Measurements from ENCODE around the gene MRAP2. TPM values are rescaled to one million over a fixed set of nuclear protein-coding genes. Genes with fewer than 3 reads are reported as not detected.

Gene MRAP2
- polyA plus RNA-seq, 3 donors = not detected

- Histone ChIP-seq H3K9me3 (replicated peaks in 1 of 2; ENCODE audit: control insufficient read depth in 1 of 2, insufficient read depth in 1 of 2, low read length in 2 of 2) (no peaks in the 10 kb centered on the region), H3K27me3 (ENCODE audit: control insufficient read depth in 2 of 2, insufficient read depth in 2 of 2, low read length in 2 of 2) (no peaks in the 10 kb centered on the region), H3K4me1 (ENCODE audit: control insufficient read depth in 1 of 2, insufficient read depth in 2 of 2, low read length in 2 of 2) (no peaks in the 10 kb centered on the region), H3K4me2 (replicated peaks; ENCODE audit: extremely low read depth, low read length, poor library complexity, severe bottlenecking) (no peak overlapping the region), H3K9ac (ENCODE audit: insufficient read depth, low read length, poor library complexity, severe bottlenecking) (no peak overlapping the region), H4K20me1 (ENCODE audit: insufficient read depth, low read length) (no peaks in the 10 kb centered on the region), H3K27ac (ENCODE audit: low read depth in 1 of 2, low read length in 2 of 2) (no peak overlapping the region), H3K36me3 (replicated peaks in 1 of 2; ENCODE audit: control insufficient read depth in 1 of 2, insufficient read depth in 2 of 2, low read length in 2 of 2) (no peaks in the 10 kb centered on the region), H3K79me2 (ENCODE audit: insufficient read depth, low read length) (no peaks in the 10 kb centered on the region), H3K4me3 (replicated peaks in 1 of 3; ENCODE audit: low read depth in 2 of 3, low read length in 3 of 3) (no peak overlapping the region), H2AFZ (ENCODE audit: insufficient read depth, low read depth, low read length, poor library complexity, severe bottlenecking) (no peak overlapping the region)
- DNase-seq = no peak
- Mint-ChIP-seq H3K36me3 (no peaks in the 10 kb centered on the region), H3K4me3 (no peak overlapping the region), H3K27me3 (ENCODE audit: low read depth in 3 of 3) (peaks cover 0 to 2% (median 1%) of the 10 kb centered on the region in 3 donors), H3K27ac (no peak overlapping the region), H3K9me3 (peaks cover 0 to 10% (median 4%) of the 10 kb centered on the region in 7 donors), H3K4me1 (no peaks in the 10 kb centered on the region)
- 91% methylated on average over 4 of the region's 7 CpGs for WGBS (ENCODE audit: insufficient coverage)
- TF ChIP-seq CTCF (IDR thresholded peaks at IDR 0.05) = no peak
- intact Hi-C loops (cut with micrococcal nuclease) = no loop called here
These were observed 19.3 kb downstream of the MRAP2 start for GRCh38 chr6:84052883-84053241.

DNA sequence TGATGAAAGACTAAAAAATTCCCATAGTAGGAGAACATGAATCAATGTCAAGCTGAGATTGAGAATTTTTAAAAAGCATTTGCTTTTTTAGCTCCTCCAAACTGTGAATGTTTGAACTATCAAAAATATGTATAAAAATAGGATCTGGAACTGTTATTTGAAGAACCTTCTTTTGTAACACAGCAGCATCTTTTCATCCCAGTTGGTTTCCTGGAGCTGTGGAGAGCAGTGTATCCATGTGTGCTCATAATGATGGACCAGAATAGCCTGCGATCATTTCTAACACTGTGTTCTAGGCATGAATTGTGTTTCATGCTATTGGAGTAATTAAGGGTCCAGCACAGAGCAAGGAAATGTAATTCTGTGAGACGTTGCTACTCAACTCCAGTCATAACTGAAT lies 22.1 kb downstream of the MRAP2 start:
- H3K36me3 Mint-ChIP-seq = no peaks in the 10 kb centered on the region
- DNase-seq = no peak
- H3K36me3 ChIP-seq (replicated peaks in 1 of 2; ENCODE audit: control insufficient read depth in 1 of 2, insufficient read depth in 2 of 2, low read length in 2 of 2) = no peaks in the 10 kb centered on the region
- intact Hi-C loops (cut with micrococcal nuclease) = no loop called here
- peaks cover 0 to 6% (median 3%) of the 10 kb centered on the region in 7 donors for H3K9me3 Mint-ChIP-seq
- no peak overlapping the region for H3K4me3 Mint-ChIP-seq
- no peaks in the 10 kb centered on the region for H3K79me2 ChIP-seq (ENCODE audit: insufficient read depth, low read length)
- H3K4me2 ChIP-seq (replicated peaks; ENCODE audit: extremely low read depth, low read length, poor library complexity, severe bottlenecking) = no peak overlapping the region
- H3K9ac ChIP-seq (ENCODE audit: insufficient read depth, low read length, poor library complexity, severe bottlenecking) = no peak overlapping the region
- WGBS (ENCODE audit: insufficient coverage) = 75% methylated on average over 1 of the region's 2 CpGs
- H4K20me1 ChIP-seq (ENCODE audit: insufficient read depth, low read length) = no peaks in the 10 kb centered on the region
- no peak overlapping the region for H3K27ac ChIP-seq (ENCODE audit: low read depth in 1 of 2, low read length in 2 of 2)
- no peaks in the 10 kb centered on the region for H3K9me3 ChIP-seq (replicated peaks in 1 of 2; ENCODE audit: control insufficient read depth in 1 of 2, insufficient read depth in 1 of 2, low read length in 2 of 2)
- no peak overlapping the region for H3K4me3 ChIP-seq (replicated peaks in 1 of 3; ENCODE audit: low read depth in 2 of 3, low read length in 3 of 3)
- peaks cover 0 to 2% (median 1%) of the 10 kb centered on the region in 3 donors for H3K27me3 Mint-ChIP-seq (ENCODE audit: low read depth in 3 of 3)
- no peak overlapping the region for H3K27ac Mint-ChIP-seq
- no peaks in the 10 kb centered on the region for H3K27me3 ChIP-seq (ENCODE audit: control insufficient read depth in 2 of 2, insufficient read depth in 2 of 2, low read length in 2 of 2)
- TF ChIP-seq CTCF (IDR thresholded peaks at IDR 0.05) = no peak
- no peak overlapping the region for H2AFZ ChIP-seq (ENCODE audit: insufficient read depth, low read depth, low read length, poor library complexity, severe bottlenecking)
- H3K4me1 Mint-ChIP-seq = no peaks in the 10 kb centered on the region
- H3K4me1 ChIP-seq (ENCODE audit: control insufficient read depth in 1 of 2, insufficient read depth in 2 of 2, low read length in 2 of 2) = no peaks in the 10 kb centered on the region

Measured in CD14-positive monocyte (primary cell).